HG02588 (cell line): ENCODE data around the gene XKRX.

Experiments used
- ATAC-seq: cut with Tn5 transposase; IDR thresholded peaks from one replicate; pipeline ENCODE4 v1.9.1; 2021; ENCODE audit warnings: mild to moderate bottlenecking, moderate library complexity; ENCODE audit not compliant: unreplicated experiment

XKRX gene

DNA sequence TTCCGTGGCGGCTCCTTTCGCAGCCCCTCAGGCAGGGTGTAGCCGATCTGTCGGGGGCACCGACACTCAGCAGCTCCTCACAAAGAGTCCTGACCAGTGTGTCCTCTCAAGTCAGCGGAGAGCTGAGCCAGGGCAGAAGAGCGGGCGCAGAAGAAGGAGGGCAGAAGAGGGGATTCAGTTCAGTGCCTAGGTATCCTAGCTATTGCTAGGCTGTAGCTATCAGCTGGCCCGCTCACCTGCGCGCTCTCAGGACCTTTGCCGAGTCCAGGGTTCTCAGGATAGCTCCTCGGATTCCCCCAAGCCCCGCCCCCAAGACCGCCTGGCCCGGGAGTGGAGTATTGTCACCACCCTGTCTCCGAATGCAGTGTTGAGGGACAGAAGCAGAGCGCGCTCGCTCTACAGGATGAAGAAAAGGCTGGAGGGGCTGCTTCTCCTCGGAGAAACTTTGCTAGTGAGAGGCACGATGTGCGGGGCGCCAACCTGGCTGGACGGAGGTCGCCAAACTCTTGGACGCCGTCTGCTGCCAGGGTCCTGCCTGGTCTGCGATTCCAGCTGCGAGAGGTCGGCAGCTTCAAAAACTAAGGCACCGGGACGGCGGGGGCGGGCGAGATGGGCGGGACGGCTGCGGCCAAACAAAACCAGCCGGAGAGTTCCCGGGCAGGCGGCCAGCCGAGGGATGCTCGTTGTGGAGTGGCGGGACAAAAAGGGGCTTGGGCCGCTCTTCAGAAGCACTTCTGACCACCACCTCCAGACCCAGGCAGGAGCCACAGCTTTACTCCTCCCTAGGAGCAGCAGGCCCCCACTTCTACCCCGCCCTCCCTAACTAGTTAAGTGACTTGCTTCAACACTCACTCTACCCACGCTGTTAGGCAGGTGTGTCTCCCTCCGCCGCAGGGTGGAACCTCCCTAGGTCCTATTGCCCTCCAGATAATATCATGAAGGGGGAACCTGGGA lies at the start of gene XKRX:
XKRX (minus strand) TSS at position 258 of the 954 bp plus-strand sequence. CDS start 613 bp downstream, outside the sequence.
- ATAC-seq = peak; percentile 68

DNA sequence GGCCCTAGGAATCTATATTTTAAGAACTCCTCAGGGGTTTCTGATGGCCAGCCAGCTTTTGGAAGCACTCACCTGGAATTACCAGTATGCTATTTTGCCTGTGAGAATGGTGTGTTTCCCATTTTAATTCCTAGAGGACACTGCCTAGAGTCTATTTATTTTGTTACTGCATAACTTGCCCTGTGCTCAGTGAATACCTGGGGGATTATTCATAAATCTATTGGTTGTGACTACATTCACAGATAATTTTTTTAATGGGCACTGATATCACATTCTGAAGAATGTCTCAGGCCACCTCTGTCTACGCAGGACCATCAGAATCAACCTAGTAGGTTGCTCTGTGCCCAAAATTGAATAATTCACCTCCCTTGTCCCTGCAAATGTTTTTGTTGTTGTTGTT lies 47.5 kb upstream of the XKRX start:
- ATAC-seq = no peak

DNA sequence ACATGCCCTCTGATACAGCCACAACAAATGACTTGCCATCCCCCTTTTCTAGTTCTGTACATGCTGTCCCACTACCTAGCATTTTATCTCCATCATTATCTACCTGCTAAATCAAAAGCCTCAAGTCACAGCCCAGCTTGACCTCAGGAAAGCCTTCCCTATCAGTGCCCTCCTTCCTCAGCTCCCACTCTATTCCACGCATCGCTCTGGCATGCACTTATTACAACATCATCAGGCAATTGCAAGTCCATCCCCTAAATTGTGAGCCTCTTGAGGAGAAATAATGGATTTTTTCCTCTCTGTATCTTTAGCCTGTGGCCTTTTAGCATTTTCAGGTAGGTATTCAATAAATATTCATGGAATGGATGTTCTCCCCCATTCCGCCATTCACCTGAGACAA lies 46.5 kb upstream of the XKRX start:
- ATAC-seq = no peak

DNA sequence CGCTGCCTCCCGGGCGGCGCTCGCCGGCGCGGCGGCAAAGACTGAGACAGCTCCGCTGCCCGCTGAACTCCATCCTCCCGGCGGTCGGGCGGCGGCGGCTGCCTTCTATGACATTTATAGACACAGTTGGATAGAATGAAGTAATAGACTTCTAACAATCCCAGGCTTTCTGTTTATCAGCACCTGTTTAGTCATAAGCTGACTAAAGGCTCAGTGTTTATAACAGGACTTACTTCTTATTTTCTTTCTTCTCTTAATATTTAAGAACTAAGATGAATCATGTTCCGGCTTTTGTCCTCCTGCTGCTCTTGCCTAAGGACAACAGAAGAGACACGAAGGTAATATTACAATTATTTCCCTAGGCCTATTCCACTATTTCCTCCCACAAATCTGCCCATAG lies 44.7 kb upstream of the XKRX start:
- no peak for ATAC-seq

DNA sequence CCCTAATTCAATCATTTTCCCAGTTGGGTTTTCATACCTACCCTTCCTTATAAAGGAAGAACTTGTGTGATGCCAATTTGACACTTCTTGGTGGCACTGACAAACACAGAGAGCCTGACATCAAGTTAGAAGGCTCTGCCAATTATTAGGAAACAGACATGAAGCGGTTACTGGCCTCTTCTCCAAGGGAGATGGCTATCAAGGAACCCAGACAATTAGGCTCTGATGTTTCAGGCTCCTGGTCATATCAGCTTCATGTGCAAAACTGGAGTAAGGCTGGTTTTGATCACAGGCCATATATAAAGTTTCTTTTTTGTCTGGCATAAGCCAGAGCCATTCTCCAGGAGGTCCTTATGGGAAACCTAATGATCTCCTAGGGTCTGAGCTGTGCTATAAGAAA lies 41.2 kb upstream of the XKRX start:
- ATAC-seq = no peak

DNA sequence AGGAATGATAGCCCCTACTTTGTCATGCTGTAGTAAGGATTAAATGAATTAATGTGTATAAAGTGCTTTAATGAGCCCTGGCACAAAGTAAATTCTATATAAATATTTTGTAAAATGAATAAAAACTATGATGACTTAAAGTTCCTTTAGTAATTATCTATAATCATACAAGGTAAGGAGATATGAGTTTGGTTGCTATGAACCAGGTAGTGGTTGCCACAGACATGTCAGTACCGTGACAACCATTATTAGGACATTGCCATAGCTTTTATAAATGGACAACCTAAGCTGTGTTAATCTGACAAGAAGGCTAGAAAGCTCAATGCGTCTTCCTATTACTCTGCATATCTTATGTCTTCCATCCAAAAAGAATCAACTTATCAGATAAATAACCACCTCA lies 40.7 kb upstream of the XKRX start, which contains the start of gene ARL13A:
ARL13A (plus strand) TSS at position 301 of the 400 bp plus-strand sequence. CDS start 3,982 bp downstream, outside the sequence.
- no peak for ATAC-seq

DNA sequence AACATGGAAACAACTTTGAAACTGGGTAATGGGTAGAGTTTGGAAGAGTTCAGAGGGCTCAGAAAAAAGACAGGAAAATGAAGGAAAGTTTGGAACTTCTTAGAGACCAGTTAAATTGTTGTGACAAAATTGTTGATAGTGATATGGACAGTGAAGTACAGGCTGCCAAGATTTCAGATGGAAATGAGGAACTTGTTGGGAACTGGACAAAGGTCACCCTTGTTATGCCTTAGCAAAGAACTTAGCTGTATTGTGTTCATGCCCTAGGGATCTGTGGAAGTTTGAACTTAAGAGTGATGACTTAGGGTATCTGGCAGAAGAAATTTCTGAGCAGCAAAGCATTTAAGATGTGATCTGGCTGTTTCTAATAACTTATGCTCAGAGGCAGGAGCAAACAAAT lies 35.6 kb upstream of the XKRX start:
- ATAC-seq = no peak

DNA sequence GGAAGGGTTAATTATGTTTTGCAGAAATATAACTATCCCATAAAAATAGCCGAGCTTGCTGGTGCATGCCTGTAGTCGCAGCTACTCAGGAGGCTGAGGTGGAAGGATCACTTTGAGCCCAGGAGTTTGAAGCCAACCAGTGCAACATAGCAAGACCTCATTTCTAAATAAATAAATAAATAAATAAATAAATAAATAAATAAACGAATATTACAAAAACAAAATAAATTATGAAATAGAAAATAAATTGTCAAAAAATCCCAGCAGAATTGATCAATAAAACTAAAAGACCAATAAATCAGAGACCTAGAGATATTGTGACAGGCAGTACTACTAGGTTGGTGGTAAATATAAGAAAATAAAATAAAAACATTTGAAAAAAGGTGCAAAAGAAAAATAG lies 34.1 kb upstream of the XKRX start:
- no peak for ATAC-seq

DNA sequence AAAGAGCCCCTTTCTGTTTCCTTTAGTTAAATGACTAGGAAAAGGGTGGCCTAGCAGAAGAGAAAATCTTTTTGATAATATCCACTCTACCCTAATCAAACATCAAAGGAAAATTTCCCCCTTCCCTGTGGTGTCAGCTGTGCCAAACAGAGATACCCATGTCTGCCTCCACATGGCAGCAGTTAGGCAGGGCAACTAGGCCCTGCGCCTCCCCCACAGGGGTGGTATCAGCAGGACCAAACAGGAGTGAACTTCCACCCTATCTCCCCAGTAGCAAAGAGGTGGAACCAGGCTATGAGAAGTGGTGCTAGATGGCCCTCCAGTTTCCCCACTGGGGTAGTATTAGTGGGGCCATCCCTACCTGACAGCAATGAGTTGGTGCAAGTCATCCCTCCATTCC lies 19.8 kb upstream of the XKRX start:
- no peak for ATAC-seq

DNA sequence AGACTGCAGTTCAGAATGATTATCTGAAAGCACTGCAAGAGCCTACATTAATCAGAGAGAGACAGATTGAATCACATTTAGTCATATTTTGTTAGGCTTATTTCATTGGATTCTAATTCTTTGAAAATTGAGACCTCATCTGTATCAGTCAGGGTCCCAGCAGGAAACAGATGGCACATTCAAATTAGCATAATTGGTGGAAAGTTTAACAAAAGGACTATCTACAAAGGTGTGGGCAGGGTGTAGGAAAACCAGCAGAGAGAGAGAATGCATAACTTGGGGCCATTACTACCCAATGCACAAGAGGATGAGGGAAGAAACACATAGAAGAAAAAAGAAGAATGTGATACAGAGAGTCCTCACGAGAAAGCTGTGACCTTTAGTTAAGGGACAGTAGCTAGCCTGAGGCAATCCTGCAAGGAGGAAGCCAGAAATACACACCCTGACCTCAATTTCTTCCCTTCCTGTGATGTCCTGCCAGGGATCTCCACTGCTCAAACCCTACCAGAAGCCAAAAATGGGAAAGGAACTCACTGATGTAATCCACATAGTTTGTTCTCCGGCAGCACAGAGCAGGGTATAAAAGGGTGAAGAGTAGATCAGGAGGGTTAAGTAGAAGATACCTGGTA lies 17.7 kb upstream of the XKRX start:
- no peak for ATAC-seq

DNA sequence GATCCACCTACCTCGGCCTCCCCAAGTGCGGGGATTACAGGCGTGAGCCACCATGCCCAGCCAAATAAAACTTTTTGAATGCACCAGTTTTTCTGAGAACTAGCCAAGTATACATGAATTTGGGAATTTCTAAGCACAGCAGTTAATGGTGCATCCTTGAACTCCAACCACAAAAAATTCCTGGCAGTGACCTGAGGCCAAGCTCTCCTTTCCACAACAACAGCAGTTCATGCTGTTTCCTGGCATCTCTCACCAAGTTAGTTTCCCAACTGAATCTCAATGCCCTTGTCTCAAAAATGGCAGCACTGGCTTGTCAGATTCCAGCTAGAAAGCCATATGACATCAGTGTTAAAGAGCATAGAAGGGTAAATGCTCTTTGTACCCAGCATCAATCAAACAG lies 15.9 kb upstream of the XKRX start:
- ATAC-seq = no peak

DNA sequence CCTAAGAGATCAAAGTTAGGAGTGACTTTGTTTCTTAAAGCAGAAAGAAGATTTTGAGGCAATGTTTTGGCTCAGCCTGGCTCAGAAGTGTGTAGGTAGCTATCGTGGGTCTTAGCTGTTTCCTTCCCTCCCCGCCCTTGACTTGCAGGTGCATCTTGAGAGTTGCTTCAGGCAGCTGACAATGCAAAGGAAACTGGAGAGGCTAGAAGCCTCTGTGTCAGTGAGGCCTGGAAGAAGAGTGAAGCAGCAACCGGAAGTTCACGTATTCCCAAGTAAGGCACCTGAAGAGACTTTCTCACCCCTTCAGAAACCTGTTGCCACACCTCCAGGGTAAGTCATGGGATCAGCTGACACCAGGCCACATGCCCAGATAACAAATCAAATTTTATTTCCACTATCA lies 10.6 kb upstream of the XKRX start:
- no peak for ATAC-seq

DNA sequence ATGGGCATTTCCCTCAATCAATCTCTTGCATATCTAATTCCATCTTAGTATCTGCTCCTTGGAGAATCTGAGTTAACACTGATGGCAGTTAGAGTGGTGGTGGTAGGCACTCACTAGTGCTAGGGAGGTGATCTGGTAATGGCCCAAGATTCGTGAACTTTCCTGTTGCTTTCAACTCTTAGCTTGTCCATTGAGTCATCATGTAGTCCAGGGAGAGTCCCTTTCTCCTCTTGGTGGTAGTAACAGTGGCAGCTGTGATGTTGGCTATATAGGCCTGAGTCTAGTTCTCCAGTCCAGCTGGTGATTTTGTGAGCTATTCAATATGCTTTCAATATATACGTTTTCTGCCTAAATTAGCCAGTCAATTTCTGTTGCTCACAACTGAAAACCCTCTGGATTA lies 7.0 kb upstream of the XKRX start:
- no peak for ATAC-seq

DNA sequence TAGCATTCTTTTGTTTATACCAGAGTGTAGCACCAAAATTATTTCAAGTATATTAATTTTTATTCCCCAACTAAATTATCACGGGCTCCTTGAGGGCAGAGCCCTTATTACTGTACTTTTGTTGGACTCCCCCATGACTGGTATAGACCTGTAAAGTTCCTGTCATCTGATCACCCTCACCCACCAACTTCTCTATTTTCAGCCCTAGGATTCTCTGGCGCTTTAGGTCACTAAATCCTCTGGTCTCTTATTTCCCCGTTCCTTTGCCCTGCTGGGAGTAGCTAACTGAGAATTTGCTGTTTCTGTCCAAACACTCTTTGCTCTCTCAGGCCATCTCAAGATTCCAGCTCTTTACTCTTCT lies 3.2 kb upstream of the XKRX start:
- ATAC-seq = peak; percentile 25

DNA sequence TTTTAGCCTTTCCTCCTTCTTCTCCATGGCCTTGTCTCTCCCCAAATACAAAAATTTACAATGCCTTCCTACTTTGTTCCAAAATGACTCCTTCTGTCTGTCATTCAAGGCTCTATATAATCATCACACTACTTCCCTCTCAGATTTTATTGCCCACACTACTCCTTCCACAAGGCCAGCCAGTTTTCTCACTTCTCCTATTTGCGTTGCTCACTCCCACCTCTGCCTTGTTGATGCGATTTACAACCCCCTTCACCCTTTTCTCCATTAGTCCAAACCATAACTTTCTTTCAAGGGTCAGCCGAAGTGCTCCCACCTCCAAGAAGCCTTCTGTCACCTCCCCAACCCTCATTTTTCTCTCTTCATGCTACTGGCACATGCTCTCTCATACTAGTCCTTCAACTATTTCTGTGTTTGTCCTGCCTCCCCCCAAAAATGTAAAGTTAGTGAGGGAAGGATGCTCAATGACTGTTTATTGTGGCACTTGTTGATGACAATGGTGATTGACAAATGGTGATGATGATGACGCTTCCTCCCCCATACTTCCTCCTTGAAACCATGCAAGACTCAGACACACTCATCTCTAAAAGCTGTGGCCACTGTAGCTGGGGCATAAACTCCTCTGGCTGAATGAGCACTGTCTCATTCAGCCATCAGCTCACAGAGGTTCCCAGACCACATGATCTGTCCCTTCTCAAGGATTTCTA lies 2.7 kb upstream of the XKRX start:
- ATAC-seq = peak; percentile 69

DNA sequence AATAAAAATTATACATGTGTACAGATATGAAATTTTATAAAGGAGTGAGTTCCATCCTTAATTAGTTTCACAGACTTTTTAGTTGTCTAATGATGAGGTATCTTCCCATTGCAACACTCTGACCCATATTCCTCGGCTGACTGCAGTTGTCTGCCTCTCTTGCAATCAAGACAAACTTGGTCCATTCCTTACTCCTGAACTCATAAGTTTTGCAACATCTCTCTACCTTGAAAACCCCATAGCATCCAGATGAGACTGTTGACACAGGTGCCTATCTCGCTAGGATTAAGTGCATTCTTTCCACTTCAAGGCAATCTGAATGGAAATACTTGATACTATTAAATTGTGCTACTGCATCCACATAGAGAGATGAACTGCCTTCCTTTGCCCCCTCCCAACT lies 2.3 kb downstream of the XKRX start:
- no peak for ATAC-seq

DNA sequence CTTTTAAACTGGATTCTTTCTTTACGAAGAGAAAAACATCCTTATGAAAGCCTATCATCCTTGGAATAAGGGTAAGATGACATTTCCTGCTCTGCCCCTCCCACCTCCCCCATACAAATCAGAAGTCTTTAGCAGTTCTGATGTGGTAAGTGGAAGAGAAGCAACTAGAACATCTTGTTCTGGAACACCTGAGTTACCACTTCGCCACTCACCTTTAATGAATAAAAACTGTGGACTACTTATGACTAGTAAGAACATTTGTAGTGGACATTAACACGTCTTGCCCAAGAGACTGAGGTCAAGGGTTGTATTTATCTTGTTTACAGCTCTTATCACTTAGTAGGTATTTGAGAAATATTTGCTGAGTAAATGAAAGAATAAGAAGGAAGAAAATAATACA lies 4.3 kb downstream of the XKRX start:
- ATAC-seq = no peak

DNA sequence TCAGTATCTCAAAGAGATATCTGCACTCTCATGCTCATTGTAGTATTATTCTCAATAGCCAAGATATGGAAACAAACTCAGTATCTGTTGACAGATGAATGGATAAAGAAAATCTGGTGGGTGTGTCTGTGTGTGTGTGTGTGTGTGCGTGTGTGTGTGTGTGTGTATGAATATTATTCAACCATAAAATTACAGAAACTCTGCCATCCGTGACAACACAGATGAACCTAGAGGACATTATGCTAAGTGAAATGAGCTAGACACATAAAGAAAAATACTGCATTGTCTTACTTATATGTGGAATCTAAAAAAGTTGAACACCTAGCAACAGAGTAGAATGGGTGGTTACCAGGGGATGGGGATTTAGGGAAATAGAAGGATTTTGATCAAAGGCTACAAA lies 13.2 kb downstream of the XKRX start:
- ATAC-seq = no peak

DNA sequence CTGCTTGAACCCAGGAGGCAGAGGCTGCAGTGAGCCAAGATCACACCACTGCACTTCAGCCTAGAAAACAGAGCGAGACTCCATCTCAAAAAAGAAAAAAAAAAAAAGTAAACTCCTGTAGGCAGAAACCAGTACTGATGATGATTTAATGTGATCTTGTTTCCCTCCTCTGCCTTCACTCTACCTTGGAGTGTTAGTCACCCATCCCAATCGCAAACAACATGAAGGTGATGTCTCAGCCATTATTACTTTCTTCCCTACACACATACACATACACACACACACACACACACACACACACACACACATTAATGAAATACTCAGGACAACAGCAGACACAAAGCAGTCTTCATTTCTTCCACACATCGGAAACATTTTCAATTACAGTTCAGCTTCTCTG lies 15.6 kb downstream of the XKRX start:
- no peak for ATAC-seq

DNA sequence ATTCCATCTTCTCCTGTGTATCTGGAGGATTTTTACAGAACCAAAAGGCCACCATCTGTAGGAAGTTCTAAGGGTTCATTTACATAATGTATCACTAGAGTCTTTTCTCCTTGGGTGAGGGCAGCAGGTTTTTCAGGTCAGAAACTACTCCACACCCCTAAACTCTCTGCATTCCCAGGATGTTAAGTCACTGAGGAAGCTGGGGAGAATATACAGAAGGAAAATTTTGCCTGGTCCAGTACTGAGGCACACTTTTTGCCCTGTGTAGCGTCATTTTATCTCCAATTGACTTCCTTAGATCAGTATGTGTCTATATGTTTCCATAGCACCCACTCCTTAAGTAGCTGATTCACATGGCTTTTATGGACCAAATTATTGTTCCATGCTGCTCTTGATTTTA lies 17.0 kb downstream of the XKRX start:
- no peak for ATAC-seq

DNA sequence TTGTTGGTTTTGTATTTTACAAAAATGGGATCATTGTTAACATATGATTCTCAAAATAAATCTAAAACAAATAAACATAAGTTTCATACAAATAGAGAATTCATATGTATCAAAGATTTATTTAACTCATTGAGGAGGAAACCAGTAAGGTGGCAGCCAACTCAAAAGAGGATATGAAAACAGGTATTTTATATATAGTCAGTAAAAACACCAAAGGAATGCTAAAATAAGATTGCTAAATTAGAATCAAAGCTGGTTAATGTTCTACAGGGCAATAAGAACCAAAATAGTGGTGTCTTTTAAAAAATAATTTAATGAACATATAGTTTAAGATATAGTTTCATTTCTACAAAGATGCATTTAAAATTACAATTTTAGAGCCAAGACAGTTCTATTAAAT lies 23.1 kb downstream of the XKRX start:
- no peak for ATAC-seq

DNA sequence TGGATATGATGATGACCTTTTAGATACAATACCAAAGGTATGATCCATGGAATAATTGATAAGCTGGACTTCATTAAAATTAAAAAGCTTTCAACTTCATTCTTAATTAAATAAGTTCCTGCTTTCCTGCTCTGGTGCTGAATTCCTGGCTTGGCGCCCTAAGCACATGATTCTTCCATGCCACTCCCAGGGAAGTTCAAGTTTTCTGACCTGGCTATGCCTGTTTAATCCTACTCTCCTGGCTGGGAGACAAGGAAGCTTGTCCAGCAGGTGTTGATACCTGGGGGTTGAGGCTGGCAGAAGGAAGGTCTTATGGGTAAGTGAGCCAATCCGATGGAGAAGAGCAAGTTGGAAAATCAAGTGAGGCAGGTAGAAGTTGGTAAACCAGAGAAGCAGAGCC lies 24.3 kb downstream of the XKRX start:
- ATAC-seq = no peak
